Astrocyte (in vitro differentiated cells and primary cell): Measurements from ENCODE around the gene VSTM4.

Source experiments
- EZH2 ChIP-seq: IDR thresholded peaks from 2 replicates; pipeline ENCODE4 v1.6.1; 2012; ENCODE audit warnings: mild to moderate bottlenecking, low read length, inconsistent platforms; ENCODE audit not compliant: insufficient read depth
- TF ChIP-seq, protein P1 (sequence below): IDR thresholded peaks from 2 replicates; pipeline ENCODE4 v1.5.1; 2011; ENCODE audit warnings: low read depth, mild to moderate bottlenecking, inconsistent platforms, low read length, moderate library complexity; ENCODE audit not compliant: insufficient read depth

DNA sequence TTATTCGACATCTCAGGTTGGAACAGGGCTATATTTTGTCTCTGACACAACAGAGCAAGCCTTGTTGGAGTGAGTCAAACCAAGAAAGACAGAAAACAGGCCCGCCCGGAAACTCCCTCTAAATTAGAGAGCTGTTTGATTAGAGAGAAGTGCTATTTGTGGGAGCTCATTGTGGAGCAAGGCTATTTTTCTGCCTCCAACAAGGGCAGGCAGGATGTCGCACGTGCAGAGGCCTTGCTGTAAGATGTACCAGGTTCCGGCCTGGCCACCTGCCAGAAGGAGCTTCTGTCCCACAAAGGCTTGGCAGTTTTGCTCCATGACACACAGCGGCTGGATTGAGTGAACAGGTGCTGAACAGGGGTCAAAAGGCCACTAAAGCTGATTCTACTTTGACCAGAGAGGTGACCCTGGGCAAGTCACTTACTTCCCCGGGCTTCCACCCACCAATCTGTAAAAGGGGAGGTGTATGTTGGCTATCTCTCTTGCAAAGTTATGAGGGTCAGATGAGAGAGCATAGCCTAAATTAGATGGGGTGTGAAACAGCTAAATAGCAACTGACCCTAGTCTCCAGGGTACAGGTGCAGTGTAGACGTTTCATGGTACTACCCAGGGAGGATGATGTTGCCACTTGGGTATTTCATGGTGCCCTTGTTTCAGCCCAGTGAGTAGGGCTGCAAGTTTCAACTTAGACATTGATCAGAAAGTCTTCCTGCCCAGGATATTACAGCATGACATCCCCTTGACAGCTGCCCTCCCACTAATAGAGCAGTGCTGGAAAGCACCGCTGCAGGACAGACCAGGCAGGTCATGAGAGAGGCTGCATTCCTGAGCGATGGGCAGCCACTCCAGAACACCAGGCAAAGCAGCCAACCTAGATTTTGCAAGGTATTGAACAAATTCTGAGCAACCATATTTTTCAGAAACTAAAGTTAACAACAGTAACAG is 62.0 kb downstream of the VSTM4 start:
- TF ChIP-seq, protein P1, sequence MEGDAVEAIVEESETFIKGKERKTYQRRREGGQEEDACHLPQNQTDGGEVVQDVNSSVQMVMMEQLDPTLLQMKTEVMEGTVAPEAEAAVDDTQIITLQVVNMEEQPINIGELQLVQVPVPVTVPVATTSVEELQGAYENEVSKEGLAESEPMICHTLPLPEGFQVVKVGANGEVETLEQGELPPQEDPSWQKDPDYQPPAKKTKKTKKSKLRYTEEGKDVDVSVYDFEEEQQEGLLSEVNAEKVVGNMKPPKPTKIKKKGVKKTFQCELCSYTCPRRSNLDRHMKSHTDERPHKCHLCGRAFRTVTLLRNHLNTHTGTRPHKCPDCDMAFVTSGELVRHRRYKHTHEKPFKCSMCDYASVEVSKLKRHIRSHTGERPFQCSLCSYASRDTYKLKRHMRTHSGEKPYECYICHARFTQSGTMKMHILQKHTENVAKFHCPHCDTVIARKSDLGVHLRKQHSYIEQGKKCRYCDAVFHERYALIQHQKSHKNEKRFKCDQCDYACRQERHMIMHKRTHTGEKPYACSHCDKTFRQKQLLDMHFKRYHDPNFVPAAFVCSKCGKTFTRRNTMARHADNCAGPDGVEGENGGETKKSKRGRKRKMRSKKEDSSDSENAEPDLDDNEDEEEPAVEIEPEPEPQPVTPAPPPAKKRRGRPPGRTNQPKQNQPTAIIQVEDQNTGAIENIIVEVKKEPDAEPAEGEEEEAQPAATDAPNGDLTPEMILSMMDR = no peak
- no peak for TF ChIP-seq EZH2
